HG02884 (cell line): ENCODE measurements around the gene CYP2E1.
"Not testable (repeated sequence)": the region's sequence is repeated elsewhere in the genome, so short reads cannot be mapped to it uniquely, and the experiment has no call there.

ENCODE experiments used
- ATAC-seq: cut with Tn5 transposase; IDR thresholded peaks from one replicate; pipeline ENCODE4 v1.9.1; 2021; ENCODE audit warnings: mild to moderate bottlenecking, moderate library complexity; ENCODE audit not compliant: unreplicated experiment

The CYP2E1 gene

DNA sequence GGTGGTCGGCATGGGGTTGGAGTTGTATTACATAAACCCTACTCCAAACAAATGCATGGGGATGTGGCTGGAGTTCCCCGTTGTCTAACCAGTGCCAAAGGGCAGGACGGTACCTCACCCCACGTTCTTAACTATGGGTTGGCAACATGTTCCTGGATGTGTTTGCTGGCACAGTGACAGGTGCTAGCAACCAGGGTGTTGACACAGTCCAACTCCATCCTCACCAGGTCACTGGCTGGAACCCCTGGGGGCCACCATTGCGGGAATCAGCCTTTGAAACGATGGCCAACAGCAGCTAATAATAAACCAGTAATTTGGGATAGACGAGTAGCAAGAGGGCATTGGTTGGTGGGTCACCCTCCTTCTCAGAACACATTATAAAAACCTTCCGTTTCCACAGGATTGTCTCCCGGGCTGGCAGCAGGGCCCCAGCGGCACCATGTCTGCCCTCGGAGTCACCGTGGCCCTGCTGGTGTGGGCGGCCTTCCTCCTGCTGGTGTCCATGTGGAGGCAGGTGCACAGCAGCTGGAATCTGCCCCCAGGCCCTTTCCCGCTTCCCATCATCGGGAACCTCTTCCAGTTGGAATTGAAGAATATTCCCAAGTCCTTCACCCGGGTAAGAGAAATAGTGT is at the start of gene CYP2E1:
CYP2E1 (plus strand) TSS at position 407 of the 632 bp plus-strand sequence; CDS start at position 440, 33 bp downstream.
- ATAC-seq = no peak

DNA sequence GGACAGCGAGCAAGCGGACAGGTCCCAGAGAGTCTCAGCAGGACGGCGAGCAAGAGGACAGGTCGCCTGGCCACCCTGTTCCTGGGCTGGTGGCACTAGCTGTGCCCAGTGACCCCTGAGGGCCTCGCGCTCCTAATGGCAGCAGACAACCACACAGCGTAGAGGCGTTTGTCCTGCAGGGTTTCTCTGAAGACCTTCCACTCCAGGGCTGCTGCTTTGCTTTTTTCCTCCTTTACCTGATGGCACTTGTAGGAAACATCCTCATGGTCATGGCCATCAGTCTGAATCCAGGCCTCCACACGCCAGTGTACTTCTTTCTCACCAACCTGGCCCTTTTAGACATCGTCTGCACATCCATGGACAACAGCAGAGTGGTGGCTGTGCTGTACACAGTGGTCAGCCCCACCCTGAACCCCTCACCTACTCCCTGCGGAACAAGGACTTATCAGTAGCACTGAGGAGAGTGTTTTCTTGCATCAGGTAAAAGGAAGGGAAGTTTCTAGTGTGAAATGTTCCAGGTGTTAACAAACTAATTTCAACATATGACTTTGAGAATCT is 46.0 kb upstream of the CYP2E1 start:
- no peak for ATAC-seq

DNA sequence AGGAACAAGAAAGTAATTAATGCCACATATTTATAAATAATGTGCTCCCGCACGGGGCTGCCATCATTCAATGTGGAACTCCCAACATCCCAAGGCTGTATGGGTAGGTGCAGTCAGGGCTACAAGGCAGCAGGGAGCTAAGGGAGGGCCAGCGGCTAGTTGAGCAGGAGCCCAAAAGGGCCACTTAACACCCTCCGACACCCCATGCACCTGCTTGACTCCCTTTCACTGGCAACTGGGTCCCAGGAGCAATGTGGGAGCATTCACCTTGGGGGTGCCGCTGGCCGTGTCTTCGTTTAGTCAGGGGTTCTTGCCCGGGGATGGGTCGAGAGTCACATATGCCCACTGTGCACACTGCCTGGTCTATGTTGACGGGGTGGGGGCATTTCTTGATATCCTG is 45.5 kb upstream of the CYP2E1 start:
- no peak for ATAC-seq

DNA sequence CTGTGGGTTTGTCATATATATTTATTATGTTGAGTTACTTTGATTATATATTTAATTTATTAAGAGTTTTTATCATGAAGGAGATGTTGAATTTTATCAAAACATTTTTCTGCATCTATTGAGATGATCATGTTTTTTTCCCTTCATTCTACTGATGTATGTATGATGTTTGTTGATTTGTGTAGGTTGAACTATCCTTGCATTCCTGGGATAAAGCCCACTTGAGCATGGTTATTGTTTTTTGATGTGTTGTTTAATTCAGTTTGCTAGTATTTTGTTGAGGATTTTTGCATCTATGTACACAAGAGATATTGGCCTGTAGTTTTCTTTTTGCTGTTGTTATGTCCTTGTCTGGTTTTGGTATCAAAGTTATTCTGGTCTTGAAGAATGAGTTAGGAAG is 42.3 kb upstream of the CYP2E1 start:
- no peak for ATAC-seq

DNA sequence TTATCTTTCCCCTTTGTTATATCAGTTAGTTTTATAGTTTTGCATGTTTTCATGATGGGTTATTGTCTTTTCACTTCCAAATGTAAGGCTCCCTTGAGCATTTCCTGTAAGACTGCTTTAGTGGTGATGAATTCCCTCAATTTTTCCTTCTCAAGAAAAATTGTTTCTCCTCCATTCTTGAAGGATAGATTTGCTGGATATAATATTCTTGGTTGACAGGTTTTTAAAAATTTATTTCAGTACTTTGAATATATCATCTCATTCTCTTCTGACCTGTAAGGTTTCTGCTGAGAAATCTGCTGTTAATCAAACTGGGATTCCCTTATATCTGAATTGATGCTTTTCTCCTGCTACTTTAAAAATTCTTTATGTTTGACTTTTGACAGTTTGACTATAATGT is 40.1 kb upstream of the CYP2E1 start:
- no peak for ATAC-seq

DNA sequence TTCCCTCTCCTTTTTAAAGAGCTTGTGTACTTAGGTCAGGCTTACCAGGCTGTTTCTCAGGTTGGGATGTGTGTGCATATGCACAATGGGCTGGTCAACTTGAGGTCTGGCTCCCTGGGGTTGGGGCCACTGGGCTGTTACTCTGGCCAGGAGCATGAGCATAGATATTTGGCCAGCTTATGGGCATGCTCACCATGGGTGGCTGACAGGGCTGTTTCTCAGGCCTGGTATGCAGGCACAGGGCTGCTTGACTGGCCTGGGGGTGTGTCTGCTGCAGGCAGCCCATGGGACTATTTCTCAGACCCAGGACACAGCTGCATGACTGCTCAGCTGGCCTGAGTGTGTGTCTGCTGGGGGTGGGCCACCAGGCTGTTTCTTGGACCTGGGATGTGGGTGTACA is 38.8 kb upstream of the CYP2E1 start:
- ATAC-seq = no peak

DNA sequence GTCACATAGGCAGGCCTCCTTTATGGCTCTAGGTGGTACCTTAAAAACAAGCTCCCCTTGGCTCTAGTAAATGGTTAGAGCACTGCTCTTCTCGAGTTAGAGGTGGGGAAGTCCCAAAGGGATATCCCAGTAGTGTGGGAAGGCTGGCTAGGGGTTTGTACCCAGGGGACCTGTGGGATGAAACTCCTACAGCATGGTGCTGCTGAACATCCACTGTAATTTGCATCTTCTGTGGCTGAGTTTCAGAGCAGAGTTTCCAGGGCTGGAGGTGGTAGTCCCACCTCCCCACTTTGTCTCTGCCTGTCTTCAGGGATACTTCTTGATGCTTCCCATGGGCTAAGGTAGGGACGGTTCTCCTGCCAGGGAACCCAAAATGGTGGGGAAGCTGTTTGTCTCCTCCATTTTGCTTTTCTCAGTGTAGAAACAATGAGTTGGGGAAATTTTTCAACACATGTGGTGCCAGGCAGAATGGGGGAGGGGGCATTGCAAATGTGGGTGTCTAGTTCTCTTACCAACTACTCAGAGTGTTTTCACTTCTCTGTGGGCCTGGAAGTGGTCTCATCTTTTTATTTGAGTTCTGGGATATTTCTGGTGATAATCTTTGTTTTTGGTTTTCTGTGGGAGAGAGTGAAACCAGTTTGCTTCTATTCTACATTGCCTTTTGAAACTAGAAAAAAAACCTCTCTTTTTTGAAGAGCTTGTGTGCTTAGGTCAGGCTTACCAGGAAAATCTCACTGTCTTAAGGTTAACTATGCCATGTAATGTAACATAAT is 37.2 kb upstream of the CYP2E1 start:
- ATAC-seq = peak; percentile 59

DNA sequence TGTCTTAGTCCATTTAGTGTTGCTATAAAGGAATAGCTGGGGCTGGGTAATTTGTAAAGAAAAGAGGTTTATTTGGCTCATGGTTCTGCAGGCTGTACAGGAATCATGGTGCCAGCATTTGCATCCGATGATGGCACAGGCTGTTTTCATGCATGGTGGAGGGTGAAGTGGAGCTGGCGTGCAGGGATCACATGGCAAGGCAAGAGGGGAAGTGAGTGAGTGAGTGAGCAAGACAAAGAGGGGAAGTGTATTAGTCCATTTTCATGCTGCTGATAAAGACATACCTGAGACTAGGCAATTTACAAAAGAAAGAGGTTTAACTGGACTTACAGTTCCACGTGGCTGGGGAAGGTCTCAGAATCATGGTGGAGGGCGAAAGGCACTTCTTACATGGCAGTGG is 33.6 kb upstream of the CYP2E1 start:
- not testable (repeated sequence) for ATAC-seq

DNA sequence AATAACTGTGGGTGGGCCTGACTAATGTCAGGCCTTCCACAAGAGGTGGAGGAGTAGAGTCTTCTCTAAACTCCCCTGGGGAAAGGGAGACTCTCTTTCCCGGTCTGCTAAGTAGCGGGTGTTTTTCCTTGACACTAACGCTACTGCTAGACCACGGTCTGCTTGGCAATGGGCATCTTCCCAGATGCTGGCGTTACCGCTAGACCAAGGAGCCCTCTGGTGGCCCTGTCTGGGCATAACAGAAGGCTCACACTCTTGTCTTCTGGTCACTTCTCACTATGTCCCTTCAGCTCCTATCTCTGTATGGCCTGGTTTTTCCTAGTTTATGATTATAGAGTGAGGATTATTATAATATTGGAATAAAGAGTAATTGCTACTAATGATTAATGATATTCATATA is 29.8 kb upstream of the CYP2E1 start:
- not testable (repeated sequence) for ATAC-seq

DNA sequence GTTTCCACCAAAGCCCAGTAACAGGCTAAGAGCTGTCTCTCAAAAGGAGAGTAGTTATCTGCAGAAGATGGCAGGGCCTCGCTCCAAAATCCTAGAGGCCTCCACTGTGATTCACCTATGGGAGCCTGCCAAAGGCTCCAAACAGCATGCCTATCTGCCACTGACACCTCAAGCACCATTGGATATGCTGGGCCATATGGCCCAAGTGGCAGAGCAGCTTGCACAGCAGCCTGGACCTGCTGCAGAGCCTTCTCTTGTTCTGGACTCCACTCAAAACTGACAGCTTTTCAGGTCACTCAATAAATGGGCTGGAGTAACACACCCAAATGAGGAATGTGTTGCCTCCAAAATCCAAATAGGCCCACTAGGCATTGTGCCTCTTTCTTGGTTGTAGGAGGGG is 28.0 kb upstream of the CYP2E1 start:
- ATAC-seq = not testable (repeated sequence)

DNA sequence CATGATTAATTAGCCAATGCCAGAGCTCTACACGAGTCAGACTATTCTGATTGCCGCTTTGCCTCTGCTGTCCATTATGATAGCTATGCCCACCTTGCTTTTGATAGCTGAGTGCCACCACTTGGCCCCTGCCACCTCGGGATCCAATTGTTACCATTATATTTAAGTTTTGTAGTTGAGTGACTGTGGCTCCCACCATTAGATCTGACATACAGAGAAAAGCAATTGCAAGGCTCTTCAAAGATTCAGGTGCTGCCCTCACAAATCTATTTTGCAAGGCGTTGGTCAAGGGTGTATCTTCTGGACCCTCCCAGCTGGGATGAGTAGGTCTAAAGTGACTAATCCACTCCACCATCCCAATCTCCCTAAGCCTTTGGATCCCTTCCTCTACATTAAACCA is 26.3 kb upstream of the CYP2E1 start:
- not testable (repeated sequence) for ATAC-seq

DNA sequence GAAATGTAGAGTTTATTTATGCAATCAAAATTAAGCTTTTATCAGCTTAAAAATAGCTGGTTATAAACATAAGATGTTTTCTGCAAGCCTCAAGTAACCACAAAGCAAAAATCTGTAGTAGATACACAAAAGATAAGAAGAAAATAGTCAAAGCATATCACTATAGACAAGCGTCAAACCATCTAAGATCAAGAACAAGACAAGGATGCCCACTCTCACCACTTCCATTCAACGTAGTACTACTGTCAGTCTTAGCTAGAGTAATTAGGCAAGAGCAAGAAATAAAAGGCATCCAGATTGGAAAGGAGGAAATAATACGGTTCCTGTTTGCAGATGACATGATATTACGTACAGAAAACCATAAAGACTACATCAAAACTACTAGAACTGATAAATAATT is 17.5 kb upstream of the CYP2E1 start:
- ATAC-seq = no peak

DNA sequence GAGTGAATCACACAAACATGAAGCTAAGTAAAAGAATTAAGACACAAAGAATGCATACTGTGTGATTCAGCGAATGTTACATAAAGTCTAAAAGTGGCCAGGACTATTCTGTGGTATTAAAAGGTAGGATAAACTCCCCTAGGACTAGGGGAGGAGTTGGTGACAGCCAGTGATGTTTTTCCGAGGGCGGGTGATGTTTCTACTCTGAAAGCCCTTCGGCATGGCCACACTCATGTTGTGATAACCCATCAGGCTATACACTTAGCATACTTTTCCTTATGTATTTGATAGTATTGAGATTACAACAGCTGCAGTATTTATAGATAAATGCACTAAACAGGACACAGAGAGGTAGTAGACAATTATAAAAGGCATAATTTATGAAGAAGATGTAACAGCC is 15.8 kb upstream of the CYP2E1 start:
- no peak for ATAC-seq

DNA sequence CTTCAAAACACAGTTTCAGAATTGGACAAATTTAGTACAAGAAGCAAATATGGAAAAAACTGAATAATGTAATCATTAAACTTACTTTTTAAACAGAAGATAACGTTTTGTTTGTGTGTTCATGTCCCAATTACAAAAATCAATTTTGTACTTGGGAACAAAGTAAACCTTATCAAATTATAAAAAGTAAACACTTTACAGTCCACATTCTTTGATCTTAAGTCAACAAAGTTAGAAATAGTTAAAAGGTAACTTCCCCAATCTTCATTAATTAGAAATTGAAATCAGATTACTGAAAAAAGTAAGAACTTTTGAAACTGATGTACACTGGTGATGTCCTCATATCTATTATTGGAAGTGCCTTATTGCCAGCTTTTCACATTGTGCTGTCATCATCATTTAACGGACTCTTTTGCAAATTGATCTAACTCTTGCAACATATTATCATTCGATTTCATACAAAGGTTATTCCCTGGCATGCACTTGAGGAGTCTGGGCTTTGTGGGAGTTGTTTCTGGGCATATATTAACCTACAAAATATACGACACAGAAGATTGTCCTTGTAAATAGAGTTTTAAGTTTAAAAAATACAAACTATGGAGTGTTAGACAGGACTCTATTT is 15.1 kb upstream of the CYP2E1 start:
- ATAC-seq = no peak

DNA sequence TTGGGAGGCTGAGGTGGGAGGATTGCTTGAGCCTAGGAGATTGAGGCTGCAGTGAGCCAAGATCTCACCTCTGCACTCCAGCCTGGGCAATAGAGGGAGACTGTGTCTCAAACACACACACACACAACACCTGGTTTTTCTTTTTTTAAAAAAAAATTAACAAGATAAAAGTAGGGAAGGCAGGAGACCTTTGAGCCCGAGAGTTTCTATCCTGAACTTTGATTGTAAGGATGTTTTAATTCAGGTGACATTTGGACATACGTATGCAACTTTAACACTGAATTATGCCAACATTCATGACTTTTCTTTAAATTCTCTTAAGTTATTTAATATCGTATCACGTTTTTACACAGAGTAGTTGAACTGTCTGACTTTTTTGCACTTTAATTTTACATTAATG is 11.7 kb upstream of the CYP2E1 start:
- ATAC-seq = no peak

DNA sequence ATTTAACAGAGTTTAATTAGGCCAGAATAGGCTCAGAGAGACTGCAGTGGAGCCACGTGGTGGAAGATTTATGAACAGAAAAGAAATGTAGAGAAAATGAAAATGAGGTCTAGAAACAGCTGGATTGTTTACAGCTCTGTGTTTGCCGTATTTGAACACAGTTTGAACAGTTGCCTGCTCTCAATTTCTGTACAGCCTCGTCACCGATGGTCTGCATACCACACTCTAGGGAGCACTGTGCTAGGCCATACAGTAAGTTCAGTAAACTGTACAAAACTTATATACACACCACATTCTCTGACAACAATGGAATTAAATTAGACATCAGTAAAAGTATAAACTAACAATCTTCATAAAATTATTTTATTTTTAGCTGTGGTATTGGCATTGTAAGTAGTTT is 11.1 kb upstream of the CYP2E1 start:
- no peak for ATAC-seq

DNA sequence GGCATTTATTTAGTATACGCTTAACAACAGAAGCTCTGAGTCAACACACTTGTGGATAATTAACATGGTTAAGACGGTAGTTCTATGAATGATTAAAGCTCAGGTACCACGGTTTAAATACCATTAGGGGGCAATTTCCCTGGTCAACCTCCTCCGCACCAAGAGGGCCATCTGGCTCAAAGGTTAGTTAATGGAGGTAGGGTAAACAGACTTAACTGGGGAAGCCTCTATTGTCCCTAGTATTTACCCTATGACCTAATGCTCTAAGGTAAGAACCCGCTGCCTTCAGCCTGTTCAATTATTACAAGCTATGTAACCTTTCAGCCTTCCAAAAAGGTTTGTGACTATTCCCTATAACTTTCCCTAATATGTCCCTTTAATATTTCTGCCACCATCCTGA is 8.6 kb upstream of the CYP2E1 start:
- not testable (repeated sequence) for ATAC-seq

DNA sequence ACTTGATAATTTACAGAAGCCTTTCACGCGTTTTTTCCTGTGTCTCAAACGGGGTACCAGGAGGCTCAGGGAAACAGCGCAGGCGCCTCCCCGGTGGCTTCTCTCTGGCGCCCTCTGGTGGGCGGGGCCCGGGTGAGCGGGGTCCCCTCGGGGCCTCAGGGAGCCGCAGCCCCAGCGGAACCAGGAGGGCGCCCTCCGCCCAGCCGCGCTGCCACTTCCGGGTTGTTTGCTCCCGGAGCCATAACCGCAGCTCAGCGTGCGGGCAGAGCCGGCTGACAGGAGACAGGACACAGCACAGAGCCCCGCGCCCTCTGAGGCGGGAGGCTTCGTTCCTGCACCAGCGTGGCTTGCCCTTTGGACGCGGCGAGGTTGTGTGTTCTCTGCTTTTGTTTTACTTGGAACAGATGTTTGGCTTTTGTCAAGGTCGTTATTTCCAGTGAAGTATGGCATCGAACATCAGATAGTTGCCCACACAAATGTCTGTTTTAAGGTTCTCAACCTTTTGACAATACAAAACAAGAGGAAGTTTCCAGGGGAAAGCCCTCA is 6.9 kb upstream of the CYP2E1 start:
- ATAC-seq = peak; percentile 92

DNA sequence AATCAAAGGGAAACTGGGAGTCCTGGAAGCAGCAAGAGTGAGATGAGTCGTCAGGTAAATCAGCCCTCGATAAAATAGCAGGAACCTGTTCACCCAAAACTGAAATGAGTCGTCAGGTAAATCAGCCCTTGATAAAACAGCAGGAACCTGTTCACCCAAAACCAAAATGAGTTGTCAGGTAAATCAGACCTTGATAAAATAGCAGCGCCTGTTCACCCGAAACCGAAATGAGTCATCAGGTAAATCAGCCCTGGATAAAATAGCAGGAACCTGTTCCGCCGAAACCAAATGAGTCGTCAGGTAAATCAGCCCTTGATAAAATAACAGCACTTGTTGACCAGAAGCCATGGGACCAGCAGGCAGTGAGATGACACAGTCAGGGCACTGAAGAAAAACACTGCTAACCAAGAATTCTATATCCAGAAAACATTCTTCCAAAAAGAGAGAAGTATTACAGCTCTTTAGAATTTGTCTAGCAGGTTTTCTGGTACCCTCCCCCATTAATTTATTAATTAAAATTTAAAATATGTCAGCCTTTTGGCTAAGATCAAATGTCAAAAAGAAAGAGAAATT is 3.4 kb upstream of the CYP2E1 start:
- ATAC-seq = no peak

DNA sequence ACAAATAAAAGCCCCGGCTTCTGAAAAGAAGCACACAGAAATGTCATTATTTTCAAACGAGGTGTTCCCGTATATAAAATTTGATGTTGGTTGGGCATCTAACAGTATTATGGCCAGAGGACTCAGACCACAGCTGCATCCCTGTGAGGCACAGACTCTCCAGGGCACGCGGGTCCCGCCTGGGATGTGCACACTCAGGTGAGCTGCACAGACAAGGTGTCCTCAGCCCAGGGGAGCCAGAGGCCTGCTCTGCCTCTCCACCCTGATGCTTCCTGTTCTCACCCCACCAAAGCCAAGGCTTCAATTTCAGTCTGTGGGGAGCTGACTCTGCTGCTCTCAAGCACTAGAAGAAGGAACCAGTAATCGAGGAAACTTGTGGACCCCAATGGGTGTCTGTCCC is 1.7 kb upstream of the CYP2E1 start:
- ATAC-seq = no peak

DNA sequence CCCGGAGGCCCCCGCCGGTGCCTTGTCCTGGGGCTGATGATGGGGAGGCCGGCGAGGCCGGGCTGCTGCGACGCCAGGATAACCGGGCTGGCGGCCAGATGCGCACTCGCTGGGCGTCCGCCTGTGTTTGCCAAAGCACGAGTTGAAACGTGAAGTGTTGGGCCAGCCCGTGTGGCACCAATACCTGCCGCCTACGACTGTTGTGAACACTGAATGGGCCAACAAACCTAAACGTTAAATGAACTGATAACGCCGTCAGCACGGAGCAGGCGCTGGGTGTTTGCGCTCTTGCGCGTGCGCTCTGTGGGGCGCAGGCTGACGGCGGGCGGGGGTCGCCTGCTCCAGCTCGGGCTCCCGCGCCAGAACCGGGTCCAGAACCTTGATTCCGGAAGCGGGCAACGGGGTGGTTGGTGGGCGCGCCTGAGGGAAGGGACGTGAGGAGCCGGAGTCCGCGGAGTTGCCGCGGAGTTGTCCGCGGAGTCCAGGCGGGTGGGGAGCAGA is 658 bp downstream of the CYP2E1 start:
- ATAC-seq = no peak
